Right atrium auricular region (tissue), 2 donors: ENCODE measurements around the gene LRMDA. TPM values are rescaled to one million over a fixed set of nuclear protein-coding genes. Genes with fewer than 3 reads are reported as not detected.
A peak's percentile ranks its signal among the peaks of the same experiment; 100 is the strongest.

Experiments
- DNase-seq: peaks from one replicate; pipeline ENCODE4 v3.0.0-alpha.2; 2019; ENCODE audit warnings: low spot score
- H3K27ac ChIP-seq, 2 donors: fragments of 200-600 bp; sonication (generic); 1 replicate in 1 of 2; 2 replicates in 1 of 2; pipeline ENCODE4 v1.5.1; 2016 to 2019
- H3K27me3 ChIP-seq, 2 donors: fragments of 200-600 bp; sonication (generic); one replicate each; pipeline versions ENCODE4 v1.5.1 to v1.6.0; 2017 to 2019
- H3K36me3 ChIP-seq: fragments of 200-600 bp; sonication (generic); one replicate; pipeline ENCODE4 v1.5.1; 2016
- H3K4me1 ChIP-seq, 2 donors: fragments of 200-600 bp; sonication (generic); one replicate each; pipeline versions ENCODE4 v1.5.1 to v1.6.0; 2017 to 2019
- H3K4me3 ChIP-seq, 2 donors: fragments of 200-600 bp; sonication (generic); 1 replicate in 1 of 2; 2 replicates in 1 of 2; pipeline ENCODE4 v1.5.1; 2017 to 2019; ENCODE audit warnings: mild to moderate bottlenecking in 1 of 2, moderate library complexity in 1 of 2
- H3K9me3 ChIP-seq, 2 donors: fragments of 200-600 bp; sonication (generic); one replicate each; pipeline ENCODE4 v1.5.1; 2019
- CTCF ChIP-seq, 2 donors: fragments of 200-600 bp; sonication (generic); IDR thresholded peaks; one replicate each; pipeline ENCODE4 v1.5.1; 2019; ENCODE audit warnings: antibody characterized with exemption in 2 of 2
- total RNA-seq, 2 donors: library from RNA; depleted of rRNA; stranded (reverse); fragments of >200 nt; gene quantifications; one replicate each; pipeline ENCODE4 v1.1.0, GENCODE V29; 2016

The LRMDA gene
- total RNA-seq, 2 donors from 2014 or later, result 6.1 to 19.1 TPM

GRCh38 chr10:76388321-76389023, 957.0 kb downstream of the LRMDA start:
- no peaks in the 10 kb centered on the region for H3K27me3 ChIP-seq
- peaks cover 0 to 6% of the 10 kb centered on the region in 2 donors for H3K4me1 ChIP-seq
- H3K9me3 ChIP-seq, result no peaks in the 10 kb centered on the region
- no peak for DNase-seq
- H3K4me3 ChIP-seq, result no peak overlapping the region
- no peaks in the 10 kb centered on the region for H3K36me3 ChIP-seq
- TF ChIP-seq CTCF (IDR thresholded peaks at IDR 0.05), result no peak
- H3K27ac ChIP-seq, result no peak overlapping the region

GRCh38 chr10:76393875-76394706, 962.7 kb downstream of the LRMDA start:
- Histone ChIP-seq H3K4me3 (no peak overlapping the region), H3K4me1 (peaks cover 0 to 50% of the 10 kb centered on the region in 2 donors), H3K27ac (peak overlapping the region; percentile 70 to 76), H3K9me3 (no peaks in the 10 kb centered on the region), H3K27me3 (no peaks in the 10 kb centered on the region), H3K36me3 (no peaks in the 10 kb centered on the region)
- TF ChIP-seq CTCF (IDR thresholded peaks at IDR 0.05), result no peak
- no peak for DNase-seq

- peaks cover 0 to 54% of the 10 kb centered on the region in 2 donors for H3K4me1 ChIP-seq
- H3K9me3 ChIP-seq, result no peaks in the 10 kb centered on the region
- no peak overlapping the region for H3K4me3 ChIP-seq
- H3K27me3 ChIP-seq, result no peaks in the 10 kb centered on the region
- no peak for DNase-seq
- no peaks in the 10 kb centered on the region for H3K36me3 ChIP-seq
- TF ChIP-seq CTCF (IDR thresholded peaks at IDR 0.05), result no peak
- peak overlapping the region; percentile 70 to 76 for H3K27ac ChIP-seq
These were observed 963.3 kb downstream of the LRMDA start for GRCh38 chr10:76394707-76395042.

GRCh38 chr10:76395251-76395650, 963.8 kb downstream of the LRMDA start:
- peak overlapping the region; percentile 70 to 76 for H3K27ac ChIP-seq
- no peak for TF ChIP-seq CTCF (IDR thresholded peaks at IDR 0.05)
- no peaks in the 10 kb centered on the region for H3K9me3 ChIP-seq
- no peaks in the 10 kb centered on the region for H3K36me3 ChIP-seq
- H3K4me3 ChIP-seq, result no peak overlapping the region
- no peaks in the 10 kb centered on the region for H3K27me3 ChIP-seq
- H3K4me1 ChIP-seq, result peaks cover 0 to 54% of the 10 kb centered on the region in 2 donors
- no peak for DNase-seq

GRCh38 chr10:76396134-76396533, 964.7 kb downstream of the LRMDA start:
- TF ChIP-seq CTCF (IDR thresholded peaks at IDR 0.05), result no peak
- no peak overlapping the region for H3K4me3 ChIP-seq
- no peak for DNase-seq
- H3K27me3 ChIP-seq, result no peaks in the 10 kb centered on the region
- no peaks in the 10 kb centered on the region for H3K9me3 ChIP-seq
- no peaks in the 10 kb centered on the region for H3K36me3 ChIP-seq
- peaks cover 0 to 50% of the 10 kb centered on the region in 2 donors for H3K4me1 ChIP-seq
- no peak overlapping the region for H3K27ac ChIP-seq
